HG03565 (cell line): Measurements from ENCODE around the gene SETSIP.
"Not testable (repeated sequence)": the region's sequence is repeated elsewhere in the genome, so short reads cannot be mapped to it uniquely, and the experiment has no call there.

Experiments
- ATAC-seq: cut with Tn5 transposase; IDR thresholded peaks from one replicate; pipeline ENCODE4 v1.9.1; 2021; ENCODE audit warnings: mild to moderate bottlenecking, moderate library complexity; ENCODE audit not compliant: unreplicated experiment

Gene SETSIP

GRCh38 chr1:92051948-92052347, 23.3 kb downstream of the SETSIP start:
- ATAC-seq: no peak

GRCh38 chr1:92045766-92046495, 29.3 kb downstream of the SETSIP start:
- no peak for ATAC-seq

GRCh38 chr1:92043621-92044020, 31.6 kb downstream of the SETSIP start:
- no peak for ATAC-seq

GRCh38 chr1:92040971-92041370, 34.2 kb downstream of the SETSIP start:
- no peak for ATAC-seq

GRCh38 chr1:92038695-92039346, 36.4 kb downstream of the SETSIP start:
- ATAC-seq: no peak

- no peak for ATAC-seq
These were observed 37.8 kb downstream of the SETSIP start for GRCh38 chr1:92037400-92037799.

GRCh38 chr1:92031281-92032110, 43.7 kb downstream of the SETSIP start:
- no peak for ATAC-seq

GRCh38 chr1:92030656-92031107, 44.5 kb downstream of the SETSIP start:
- ATAC-seq: no peak

GRCh38 chr1:92029241-92029922, 45.8 kb downstream of the SETSIP start:
- no peak for ATAC-seq

- ATAC-seq: no peak
These were observed 48.4 kb downstream of the SETSIP start for GRCh38 chr1:92026806-92027205.

- not testable (repeated sequence) for ATAC-seq
These were observed 49.2 kb downstream of the SETSIP start for GRCh38 chr1:92026042-92026441.
